COLO668 (cell line): Measurements from ENCODE around the gene CDK9.
A peak's percentile ranks its signal among the peaks of the same experiment; 100 is the strongest.
"Not testable (repeated sequence)": the region's sequence is repeated elsewhere in the genome, so short reads cannot be mapped to it uniquely, and the experiment has no call there.

ENCODE experiments used
- DNase-seq: peaks from one replicate; lab custom pipeline; 2025; ENCODE audit not compliant: unreplicated experiment; lab: John Stamatoyannopoulos, UW

Gene CDK9

DNA sequence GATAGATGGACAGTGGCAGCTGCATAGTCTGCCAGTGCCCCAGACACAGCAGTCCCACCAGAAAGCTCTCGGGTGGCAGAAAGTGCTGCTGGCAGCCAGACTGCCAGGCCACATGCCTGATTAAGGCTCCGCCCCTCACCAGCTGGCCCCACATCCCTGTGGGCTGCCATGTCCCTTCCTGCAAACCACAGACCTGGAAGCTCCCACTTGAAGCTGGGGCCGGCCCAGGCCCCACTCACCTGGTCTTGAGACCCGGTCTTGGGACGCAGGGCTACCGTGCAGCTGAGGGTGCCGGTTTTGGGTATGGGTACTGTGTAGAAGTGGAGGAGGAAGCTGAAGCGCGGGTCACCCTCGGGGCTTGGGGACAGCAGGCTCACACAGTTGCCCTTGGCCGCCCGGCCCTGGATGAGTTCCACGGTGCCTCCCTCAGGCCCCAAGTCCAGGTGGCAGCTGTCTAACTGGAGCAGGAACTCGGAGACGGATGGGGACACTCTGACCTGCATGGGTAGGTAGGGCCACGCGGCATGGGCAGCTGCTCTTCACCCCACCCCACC, 32.1 kb downstream of the CDK9 start:
- peak; percentile 43 for DNase-seq

DNA sequence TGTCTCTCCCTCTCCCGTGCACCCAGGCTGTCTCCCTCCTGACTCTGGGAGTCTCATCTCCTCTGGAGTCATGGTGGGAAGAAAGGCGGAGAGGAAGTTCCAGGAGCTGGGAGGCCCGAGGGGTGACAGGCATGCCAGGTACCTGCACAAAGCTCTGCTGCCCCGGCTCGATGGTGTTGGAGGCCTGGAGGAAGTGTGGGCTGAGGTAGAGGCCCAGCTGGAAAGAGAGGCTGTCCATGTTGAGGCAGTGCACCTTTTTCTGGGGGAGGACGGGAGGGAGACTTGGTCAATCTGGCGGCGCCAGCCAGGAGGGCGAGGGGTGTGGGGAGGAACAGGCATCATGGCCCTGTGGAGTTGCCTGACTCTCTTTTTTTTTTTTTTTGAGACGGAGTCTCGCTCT, 32.7 kb downstream of the CDK9 start:
- no peak for DNase-seq

DNA sequence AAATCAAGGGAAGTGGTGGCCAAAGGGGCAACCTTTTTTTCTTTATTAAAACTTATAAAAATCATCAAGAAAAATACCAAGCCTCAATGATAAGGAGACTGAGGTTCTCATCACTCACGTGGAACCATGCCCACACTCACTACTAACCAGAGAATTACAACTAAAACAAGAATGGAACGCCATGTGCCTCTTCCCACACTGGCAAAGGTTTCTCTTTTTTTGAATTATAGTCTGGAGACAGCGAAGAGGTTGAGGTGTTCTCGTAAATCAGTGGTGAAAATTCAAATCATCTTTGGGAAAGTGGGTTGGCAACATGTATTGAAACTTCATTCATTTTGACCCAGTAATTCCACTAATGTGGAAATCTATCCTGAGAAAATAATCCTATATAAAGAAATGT, 36.3 kb downstream of the CDK9 start:
- no peak for DNase-seq

GRCh38 chr9:127825319-127826051, 39.7 kb downstream of the CDK9 start:
- DNase-seq, result peak; percentile 37

DNA sequence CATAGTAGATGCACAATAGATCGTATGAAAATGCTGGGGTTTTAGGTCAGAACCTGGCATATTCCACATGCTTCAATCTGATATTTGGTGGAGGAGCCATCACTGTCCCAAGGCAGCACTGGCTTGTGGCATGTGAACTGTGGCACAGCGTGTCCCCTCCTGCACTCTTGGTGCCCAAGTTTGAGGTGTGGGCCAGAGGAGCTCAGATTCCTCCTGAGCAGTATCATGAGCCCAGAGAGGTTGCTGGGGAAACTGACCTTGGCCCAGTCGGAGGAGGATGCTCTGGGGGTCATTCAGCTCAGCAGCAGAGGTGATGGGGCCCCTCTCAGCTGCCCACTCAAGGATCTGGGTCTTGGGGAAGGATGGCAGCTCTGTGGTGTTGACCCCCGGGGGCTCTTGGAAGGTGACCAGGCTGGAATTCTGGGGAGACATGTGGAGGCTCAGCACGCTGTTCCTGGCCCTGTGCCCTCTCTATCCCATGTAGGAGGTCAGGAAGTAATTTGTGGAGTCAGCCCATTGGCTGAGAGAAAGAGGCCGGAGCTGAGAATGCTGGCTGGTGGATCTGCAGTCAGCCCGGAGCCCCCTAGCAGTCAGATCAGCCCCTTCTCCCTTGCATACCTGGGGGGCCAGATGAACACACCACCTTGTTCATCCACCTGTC, 40.5 kb downstream of the CDK9 start:
- DNase-seq, result no peak

DNA sequence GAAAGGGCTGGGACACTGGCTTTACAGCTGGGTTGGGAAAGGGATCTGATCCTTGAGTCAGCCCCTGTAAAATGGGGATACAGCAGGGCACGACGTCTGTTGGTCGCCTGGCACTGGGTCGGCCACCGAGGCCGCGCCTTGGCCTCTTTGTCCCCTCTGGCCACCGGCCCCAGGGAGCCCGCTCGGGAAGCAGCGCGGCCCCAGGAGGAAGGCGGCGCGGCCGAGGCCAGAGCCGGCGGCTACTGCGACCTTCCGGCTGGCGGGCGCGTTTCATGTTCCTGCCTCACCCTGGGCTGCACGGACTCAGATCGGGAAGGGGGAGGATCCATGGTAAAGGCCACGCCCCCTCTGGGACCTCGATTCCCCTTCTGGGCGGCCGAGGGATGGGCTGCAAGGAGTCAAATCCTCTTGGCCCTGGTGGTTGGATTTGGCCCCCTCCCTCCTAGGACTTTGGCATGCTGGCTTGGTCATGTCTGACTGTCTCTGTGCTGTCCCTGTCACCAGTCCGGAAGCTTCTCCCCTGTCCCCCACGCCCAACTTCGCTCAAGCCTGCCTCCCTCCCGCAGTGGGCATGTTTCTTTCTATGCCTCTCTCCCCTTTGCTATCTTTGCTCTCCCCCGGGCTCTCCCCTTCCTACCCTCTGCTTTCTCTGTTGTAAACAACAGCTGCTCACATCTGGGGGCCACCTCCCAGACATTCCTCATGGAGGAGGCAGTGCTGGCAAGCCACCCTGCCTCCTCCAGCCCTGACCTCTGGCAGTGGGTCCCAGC, 42.6 kb downstream of the CDK9 start:
- DNase-seq, result peak; percentile 74

DNA sequence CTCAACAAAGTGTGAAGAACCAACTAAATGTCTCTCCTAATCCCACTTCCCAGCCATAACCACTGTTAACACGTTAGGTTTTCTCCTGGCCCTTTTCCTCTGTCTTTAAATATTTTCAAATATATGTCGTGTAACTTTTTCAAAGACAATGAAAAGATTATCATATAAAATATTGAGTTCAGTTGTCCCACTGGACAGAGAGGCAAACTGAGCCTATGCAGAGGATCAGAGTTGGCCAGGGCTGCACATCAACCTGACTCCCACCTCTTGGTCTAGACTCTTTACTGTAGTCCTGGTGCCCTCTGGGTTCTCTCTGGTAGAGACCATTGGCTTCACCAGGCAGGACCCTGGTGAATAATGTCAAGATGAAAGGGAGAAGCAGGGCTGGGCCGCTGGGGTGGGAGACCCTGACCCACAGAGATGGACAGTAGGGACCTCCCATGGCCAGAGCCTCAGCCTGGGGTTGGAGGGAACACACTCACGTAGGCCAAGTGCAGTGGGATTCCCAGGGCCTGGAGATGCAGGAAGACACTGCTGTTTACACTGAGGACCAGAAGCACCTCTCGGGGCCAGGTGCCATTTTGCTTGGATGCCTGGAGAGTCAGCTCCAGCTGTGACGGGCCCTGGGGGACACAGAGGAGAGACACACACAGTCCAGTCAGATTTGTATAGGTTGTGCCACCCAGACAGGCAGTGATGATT, 43.5 kb downstream of the CDK9 start:
- no peak for DNase-seq

- DNase-seq, result no peak
Observed at GRCh38 chr9:127832248-127832647, 46.4 kb downstream of the CDK9 start.

DNA sequence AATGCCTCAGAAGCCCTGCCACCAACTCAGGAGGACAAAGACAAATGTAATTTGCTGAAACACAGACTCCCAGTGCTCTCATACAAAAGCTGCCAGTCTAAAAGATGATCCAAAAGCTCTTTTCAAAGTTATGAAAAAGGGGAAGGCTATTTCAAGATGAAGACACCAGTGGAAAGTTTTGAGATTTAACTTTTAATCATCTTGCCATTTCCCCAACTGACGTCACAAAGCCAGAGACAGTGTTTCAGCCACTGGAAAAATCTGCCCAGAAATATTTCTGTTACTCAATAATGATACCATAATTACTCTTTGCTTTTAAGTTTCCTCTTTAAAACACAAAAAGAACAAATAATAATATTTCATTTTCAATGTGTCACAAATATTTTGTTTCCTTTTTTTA, 47.7 kb downstream of the CDK9 start:
- DNase-seq, result no peak

- no peak for DNase-seq
Observed at GRCh38 chr9:127835991-127836516, 50.2 kb downstream of the CDK9 start.

DNA sequence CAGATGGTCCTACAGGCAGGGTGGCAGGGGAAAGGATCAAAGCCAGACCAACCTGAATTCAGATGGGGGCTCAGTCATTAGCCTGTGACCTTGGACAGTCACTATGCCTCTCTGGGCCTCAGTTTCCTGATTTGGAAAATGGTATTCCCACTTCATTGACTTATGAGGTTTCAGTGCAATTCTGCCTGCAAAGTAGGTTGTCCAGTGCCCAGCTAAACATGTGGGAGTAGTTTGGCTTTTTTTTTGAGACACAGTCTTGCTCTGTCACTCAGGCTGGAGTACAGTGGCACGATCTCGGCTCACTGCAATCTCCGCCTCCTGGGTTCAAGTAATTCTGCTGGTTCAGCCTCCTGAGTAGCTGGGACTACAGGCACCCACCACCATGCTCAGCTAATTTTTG, 50.7 kb downstream of the CDK9 start:
- not testable (repeated sequence) for DNase-seq

GRCh38 chr9:127837346-127837745, 51.5 kb downstream of the CDK9 start:
- peak; percentile 16 for DNase-seq

- no peak for DNase-seq
Observed at GRCh38 chr9:127838375-127839078, 52.7 kb downstream of the CDK9 start.
